Right lung (tissue), 5 donors: Measurements from ENCODE around the gene YAE1. TPM values are rescaled to one million over a fixed set of nuclear protein-coding genes. Genes with fewer than 3 reads are reported as not detected.

Experiments
- DNase-seq, 2 donors: peaks; one replicate each; pipeline ENCODE4 v3.0.0-alpha.2; 2013
- polyA plus RNA-seq, 5 donors: library from polyadenylated mRNA; unstranded; fragments of 120-200 nt; gene quantifications; one replicate each; pipeline versions ENCODE4 v1.2.1 to v1.2.3, GENCODE V29; 2013; ENCODE audit warnings: inconsistent platforms in 1 of 5, low replicate concordance in 1 of 5; ENCODE audit not compliant: insufficient read length in 5 of 5, insufficient read depth in 1 of 5

Gene YAE1
- polyA plus RNA-seq, 5 donors, result 41.0 to 58.8 (median 58.2) TPM

DNA sequence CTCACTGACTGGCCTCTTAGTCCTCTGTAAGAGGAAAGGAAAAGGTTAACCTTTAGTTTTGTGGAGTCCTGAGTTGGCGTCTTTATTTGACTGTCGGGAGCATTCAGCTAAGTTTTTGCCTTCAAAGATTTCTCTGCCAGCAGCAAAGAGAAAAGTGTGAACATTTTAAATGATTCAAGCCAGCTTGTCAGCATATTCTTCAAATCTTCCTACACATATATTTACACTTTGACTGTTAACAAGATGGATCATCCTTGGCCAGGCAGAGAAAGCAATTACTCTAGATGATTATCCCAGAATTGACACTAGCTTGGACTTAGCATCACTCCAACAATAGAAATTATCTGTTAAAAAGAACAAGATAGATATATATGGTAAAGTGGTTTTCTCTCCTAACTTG is 15.8 kb upstream of the YAE1 start:
- DNase-seq, result no peak

DNA sequence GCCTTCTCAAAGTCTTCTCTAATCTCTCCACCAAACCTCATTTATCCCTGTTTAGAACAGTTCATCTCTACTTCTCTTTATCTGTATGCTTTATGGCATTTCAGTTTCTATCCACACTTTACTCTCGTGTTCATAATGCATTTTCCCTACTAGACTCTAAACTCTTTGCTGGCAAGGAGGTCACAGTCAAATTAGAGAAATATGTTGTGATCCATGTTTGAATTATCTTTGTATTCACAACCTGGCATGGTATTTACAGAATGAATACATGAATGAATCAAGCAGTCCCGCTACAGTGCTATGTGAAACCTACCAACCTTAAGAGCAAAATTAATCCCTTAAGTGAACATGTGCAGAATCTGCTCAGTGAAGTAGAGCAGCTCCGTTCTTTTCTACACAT is 12.8 kb upstream of the YAE1 start:
- no peak for DNase-seq

DNA sequence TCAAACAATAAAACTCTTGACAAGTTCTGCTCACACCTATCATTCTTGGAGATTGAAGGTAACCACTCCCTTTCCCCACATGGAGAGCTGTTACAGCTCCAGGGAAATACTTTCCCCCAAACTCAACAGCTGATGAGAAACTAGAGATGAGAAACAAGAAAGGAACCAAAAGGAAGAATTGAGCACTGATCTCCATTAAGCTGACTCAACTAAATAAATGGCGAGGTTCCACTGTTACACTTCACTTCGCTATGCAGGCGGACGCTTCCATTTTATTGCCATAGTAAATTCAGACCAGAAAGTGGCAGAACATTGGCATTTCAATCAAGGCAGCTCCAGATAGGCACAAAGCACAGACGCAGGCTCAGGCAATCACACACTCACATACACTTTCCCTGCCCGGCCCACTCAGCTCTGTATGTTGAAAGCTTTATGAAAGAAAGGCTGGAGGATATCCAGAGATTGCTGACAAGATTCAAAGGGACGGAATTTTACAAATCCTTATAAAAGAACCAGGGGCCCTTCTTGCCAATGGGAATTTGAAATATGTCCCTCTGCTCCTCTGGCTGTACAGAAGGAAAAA is 11.5 kb upstream of the YAE1 start:
- no peak for DNase-seq

DNA sequence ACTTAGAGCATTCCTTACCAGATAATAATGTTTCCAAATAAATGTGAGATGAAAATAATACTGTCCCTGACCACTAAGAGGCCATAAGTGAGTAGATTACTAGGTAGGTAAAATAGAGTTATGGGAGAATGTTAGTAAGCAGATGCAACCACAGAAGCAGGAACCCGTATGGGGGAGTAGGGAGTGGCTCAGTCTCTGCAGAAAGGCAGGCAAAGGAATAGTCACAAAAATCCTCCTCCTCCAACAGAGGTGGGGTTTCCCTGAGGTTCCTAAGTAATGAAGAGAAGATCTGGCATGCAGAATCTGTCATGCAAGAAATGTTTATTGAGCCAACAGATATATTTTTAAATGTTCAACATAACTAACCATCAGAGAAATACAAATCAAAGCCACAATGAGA is 9.0 kb upstream of the YAE1 start:
- DNase-seq, result no peak

DNA sequence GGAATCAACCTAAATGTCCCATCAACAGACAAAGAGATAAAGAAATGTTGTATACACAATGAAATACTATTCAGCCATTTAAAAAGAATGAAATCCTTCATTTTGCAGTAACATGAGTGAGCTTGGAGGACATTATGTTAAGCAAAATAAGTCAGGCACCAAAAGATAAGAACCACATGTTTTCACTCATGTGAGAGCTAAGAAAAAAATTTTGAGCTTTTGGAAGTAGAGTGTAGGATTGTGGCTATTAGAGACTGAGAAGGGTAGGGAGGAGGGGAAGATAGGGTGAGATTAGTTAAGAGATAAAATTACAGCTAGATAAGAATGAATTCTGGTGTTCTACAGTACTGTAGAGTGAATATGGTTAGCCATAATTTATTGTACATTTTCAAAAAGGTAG is 8.3 kb upstream of the YAE1 start:
- no peak for DNase-seq

DNA sequence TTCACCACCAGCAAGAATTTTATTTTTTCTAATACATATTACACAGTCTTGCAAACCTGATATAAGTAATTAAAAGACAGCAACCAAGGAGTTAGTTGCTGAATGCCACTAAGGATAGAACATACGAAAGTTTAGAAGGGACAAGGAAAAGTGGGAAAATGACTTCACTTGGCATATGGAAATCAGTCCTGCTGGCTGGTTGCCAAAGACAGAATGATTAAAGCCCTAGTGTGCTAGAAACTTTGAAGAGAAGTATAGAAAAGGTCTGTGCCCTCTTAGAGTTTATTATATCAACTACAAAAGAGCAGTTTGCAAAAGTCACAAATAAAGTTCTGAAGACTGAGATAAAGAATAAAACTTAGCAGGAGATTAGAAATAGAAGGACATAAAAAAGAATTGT is 5.8 kb upstream of the YAE1 start:
- DNase-seq, result no peak

DNA sequence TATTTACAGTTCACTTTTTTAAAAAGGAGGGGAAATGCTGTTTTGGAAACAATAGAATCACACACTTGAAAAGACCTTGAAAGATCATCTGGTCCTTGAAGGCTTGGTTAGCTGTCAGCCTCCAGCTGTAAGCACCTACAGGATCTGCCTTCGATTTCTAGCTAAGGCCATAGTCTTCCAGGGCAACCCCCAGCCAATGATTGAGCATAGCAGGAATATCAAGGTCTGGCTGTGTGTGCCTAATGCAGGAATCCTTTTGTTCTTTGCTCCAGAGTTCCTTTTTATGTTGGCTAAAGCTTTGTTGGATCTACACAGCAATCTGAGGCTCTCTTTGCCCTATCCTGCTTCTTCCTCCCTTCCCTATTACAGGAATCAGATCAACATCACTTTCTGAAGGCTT is 5.2 kb upstream of the YAE1 start:
- DNase-seq, result no peak

DNA sequence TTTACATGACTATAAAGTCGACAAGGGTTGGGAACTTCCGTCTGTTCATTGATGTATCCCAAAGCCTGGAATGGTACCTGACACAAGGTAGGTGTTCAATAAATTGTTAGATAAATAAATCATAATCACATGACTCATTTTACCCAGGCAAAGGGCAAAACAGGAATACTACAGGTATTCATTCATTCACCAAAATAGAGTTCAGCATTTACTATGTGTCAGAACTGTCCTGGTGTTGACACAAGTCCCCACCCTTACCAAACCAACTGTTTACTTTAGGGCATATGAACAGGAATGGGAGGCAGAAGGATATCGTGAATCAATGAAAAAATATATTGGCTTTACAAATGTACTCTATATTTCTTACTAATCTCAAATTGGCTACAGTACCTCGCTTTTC is 666 bp upstream of the YAE1 start:
- DNase-seq, result no peak

DNA sequence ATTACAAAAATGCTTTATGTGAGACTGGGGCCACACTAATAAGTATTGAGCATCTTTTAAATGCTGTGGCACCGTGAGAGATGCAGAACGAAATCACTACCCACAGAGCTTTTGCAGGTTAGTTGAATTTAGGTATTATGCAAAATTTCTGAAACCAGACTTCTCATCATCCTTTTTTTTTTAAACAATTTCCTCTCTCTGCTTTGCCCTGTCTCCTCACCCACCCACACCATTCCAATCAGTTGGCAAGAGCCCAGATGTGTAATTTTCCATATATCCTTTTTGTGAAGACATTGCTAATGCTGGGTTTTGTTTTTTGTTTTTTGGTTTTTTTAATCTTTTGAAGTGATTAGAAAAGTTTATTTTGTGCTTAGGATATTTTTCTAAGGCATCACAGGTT is 1.1 kb downstream of the YAE1 start:
- no peak for DNase-seq

DNA sequence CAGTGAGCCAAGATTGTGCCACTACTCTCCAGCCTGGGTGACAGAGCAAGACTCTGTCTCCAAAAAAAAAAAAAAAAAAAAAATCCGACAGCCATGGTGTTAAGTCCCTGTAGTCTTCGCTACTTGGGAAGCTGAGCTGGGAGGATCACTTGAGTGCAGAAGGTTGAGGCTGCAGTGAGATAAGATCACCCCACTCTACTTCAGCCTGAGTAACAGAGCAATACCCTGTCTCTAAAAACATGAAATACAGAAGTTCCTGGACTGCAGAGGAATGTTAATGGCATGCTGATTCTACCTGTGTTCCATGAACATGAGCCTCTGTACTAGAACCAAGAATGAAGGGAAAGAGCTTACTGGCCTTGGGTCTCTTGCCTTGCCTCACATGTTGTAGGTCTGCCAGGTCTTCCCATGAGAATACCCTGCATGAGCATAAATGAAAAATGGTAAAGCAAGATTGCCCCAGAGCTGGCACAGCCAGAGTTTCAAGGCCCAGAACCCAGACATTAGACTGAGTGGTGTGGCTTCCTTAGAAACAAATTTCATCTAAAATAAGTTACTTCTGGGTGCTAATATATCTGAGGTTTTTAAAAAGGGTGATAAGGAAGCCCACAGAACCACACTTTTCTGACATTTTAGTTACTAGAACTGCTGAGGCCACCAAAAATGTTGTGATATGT is 8.6 kb downstream of the YAE1 start:
- no peak for DNase-seq

DNA sequence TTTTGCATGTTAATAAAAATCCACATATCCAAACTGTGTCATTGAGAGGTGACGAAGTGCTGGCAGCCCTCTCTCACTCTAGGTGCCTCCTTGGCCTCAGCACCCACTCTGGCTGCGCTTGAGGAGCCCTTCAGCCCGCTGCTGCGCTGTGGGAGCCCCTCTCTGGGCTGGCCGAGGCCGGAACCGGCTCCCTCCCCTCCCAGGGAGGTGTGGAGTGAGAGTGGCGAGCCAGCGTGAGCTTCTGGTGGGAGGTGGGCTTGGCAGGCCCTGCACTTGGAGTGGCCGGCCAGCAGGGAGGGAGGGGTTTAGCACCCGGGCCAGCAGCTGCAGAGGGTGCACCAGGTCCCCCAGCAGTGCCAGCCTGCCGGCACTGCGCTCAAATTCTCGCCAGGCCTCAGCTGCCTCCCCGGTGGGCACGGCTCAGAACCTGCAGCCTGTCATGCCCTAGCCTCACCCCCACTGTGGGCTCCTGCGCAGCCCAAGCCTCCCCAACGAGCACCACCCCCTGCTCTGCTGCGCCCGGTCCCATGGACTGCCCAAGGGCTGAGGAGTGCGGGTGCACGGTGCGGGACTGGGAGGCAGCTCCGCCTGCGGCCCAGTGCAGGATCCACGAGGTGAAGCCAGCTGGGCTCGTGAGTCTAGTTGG is 11.1 kb downstream of the YAE1 start:
- no peak for DNase-seq

DNA sequence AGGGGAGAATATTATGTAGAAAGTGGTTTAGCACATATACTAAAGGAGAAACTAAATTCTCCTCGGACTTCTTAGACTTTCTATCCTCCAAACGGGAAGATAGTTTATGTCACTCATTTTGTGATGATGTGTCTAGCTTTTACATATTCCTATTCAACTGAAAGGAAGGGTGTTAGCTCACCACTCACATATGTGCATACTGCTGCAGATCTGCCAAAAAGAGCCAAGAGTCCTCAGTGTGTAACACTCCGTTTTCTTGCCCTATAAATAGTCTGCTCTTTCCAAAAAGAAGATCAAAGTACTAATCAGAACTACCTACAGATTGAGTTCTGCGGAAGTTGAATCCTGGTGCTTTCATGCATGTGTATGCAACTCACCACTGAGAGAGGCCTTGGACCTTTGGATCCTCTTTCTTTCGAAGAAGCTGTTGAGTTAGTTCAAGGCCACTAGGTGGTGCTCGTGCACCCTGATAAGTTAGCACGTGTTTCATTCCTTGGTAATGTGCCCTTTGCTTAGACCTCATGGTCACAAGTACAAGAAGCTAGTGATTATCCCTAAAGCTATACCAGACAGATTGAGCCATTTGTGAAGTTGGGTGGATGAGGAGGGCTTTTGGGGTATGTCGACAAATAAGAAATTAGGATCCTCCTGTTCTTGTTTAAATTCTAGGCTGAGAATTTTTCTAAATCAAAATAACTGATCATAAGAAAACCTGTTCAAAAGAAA is 14.1 kb downstream of the YAE1 start:
- peak; percentile 84 to 88 for DNase-seq

DNA sequence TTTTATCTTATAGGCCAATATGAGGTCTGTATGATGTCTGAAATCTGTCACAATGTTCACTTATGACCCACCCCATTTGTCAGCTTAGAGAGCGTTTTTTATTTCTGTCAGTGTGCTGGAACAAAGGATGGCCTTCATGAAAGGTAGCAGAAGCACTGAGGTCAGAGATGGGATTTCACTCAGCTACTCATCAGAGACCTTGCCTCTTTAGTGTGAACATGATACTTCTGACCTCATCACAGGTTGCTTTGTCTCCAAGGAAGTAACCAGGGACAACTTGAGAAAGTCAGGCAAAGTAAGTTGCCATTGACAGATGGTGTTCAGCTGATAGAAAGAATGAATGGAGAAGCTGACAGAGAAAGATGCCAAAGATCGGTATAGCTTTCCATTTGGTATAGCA is 16.3 kb downstream of the YAE1 start:
- DNase-seq, result no peak

DNA sequence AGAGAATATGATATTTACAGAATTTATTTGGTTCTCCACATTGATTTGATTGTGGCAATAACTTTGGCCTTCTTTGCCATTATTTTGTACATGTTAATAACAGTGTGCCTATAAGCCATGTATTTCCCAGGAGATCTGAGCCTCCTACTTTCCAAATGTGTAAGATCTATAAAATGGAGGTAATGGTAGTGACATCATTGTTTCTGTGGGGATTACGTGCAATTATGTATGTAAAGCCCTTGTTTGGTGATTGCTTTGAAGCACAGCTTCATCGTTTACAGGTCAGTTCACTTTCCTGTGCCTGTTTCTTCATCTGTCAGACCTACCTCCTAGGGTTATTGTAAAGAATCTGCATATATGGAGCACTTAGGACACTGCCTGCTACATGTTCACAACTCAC is 17.3 kb downstream of the YAE1 start:
- no peak for DNase-seq

DNA sequence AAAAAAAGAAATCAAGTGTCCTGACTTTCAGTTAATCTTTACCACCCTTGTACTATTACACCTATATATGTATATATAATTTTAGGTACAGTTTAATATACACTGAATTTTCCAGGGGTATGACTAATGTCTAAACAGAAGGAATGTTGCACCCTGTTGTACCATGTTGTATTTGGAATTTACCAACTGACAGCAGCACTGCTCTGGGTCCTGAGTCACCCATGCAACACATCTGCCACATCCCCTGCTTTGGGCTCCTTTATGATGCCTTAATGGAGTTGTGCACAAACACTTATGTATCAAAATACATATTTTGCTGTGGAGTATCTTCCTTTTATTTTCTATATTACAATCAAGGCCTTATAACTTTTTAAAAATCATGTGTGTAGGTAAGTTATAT is 21.2 kb downstream of the YAE1 start:
- DNase-seq, result no peak

DNA sequence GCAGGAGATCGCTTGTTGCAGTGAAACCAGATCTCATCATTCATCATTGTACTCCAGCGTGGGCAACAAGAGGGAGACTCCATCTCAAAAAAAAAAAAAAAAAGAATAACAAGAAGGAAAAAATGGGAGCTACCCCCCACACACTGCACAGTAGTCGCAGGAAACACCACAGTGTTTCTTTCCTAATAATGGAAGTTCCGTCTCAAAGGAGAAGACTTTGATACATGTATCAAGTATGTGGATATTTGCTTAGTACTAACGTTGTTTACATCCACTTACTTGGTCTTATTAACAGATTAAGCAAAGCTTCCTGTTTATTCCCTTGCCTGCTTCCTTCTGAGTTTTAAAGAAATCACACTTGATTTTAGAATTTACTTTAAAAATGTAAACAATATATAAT is 22.2 kb downstream of the YAE1 start:
- DNase-seq, result no peak

DNA sequence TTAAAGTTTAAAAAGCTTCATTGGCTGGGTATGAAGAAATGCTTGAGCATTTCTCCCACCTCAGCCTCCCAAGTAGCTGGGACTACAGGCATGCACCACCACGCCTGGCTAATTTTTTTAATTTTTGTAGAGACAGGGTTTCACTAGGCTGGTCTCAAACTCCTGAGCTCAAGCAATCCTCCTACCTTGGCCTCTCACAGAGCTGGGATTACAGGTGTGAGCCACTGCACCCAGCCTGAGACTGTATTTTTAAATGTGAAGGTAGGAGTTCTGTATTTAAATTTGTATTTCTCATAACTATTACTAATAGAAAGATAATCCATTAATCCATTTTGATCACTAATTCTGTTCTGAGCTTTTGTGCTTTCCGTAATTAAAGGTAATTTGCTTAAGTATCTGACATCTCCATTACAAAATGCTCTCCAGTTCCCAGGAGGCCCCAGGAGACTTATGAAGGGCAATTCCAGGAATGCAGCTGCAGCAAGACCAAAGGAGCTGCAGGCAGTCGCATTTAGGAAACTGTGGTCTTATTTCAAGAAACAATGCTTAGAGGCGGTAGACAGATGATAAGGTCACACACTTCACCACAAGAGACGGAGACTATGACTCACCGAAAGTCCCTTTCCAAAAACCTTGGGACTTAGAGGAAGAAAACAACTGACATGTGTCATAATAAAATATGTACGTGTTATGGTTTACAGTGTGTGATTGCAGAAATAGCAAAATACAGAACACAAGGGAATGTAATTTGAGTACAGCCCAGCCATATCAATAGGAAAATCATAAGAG is 23.3 kb downstream of the YAE1 start:
- DNase-seq, result no peak

DNA sequence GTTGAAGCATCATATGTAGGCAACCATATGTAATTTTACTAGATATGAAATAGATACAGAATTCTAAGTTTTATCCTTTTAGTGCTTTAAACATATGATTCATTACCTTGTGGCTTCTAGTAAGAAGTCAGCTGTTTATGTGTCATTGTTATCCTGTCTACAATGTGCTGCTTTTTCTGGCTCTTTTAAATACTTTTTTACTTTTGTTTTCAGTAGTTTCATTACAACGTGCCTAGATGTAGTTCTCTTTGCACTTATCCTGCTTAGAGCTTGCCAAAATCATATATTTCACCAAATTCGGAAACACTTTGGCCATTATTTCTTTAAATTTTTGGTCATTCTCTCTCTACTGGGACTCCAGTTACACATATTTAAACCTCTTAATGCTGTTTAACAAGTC is 26.4 kb downstream of the YAE1 start:
- DNase-seq, result no peak

DNA sequence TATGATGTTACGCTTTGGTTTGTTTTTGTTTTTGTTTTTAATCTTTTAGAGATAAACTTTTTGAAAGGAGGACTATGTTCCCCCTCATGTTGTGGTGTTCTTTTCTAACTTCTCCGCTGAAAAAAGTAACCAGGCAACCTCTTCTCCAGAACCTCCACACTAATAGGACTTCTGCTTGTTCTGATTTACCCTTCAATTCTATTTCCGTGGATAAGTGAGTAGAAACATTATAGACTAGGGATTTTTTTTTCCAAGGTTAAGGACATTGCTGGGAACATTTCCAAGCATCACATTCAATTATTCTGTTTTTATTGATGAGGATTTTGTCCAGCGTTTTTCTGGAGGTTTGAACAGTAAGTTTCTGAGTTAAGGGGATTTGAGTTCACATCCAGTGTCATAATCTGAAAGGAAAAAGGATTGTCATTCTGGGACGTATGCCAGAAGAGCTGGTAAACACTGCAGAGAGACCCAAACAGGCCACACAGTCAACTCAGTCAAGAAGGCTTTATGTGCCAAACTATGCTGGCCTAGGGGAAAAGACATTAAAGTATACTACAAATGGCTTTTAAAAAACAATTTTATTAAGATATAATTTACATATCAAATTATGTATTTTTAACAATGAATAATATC is 28.9 kb downstream of the YAE1 start:
- DNase-seq, result peak; percentile 69 to 71

DNA sequence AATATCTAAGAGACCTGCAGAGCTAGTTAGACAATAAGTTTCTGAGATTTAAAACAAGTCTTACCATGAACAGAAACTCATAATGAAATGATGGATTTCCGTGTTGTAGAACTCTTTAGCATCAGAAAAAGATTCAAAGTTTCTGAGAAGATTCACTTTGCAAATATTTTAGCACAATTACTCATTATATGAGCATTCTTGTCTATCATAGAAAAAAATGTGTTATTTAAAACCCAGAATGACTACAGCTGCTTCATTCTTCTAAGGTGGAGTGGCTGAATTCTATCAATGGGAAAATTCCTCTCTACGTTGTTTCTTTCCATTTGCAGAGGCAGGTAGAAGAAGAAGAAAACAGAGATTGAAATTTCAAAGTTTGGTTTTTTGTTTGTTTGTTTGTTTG is 36.1 kb downstream of the YAE1 start:
- no peak for DNase-seq

DNA sequence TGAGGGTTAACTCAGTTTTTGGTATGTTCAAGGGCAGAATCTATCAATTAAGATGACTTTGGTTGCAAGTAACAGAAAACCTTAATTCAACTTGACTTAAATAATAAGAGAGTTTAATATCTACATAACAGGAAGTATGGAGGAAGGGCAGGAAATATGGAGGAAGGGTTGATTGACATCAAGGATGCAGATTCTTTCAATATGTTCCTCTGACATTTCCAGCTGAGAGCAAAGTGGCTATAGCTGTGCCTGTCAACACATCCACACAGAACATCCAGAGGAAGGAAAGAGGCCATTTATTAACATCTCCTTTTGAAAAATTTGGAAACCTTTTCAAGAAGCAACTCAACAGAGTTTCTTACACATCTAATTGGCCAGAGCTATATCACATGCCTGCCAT is 37.7 kb downstream of the YAE1 start:
- no peak for DNase-seq

DNA sequence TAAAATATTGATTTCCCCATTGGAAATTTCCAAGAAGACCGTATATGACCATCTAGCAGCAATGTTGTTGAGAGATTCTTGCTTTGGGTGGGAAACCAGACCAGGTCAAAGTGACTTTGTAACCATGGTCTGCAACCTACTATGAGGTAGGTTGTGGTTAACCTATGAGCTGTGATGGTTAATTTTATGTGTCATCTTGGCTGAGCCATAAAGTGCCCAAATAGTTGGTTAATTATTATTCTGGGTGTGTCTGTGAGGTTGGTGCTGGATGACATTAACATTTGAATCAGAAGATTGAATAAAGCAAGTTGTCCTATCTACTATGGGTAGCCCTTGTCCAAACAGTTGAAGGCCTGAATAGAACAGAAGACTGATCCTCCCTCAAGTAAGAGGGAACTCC is 38.9 kb downstream of the YAE1 start:
- no peak for DNase-seq
